Thoracic aorta (tissue), 2 donors: ENCODE measurements around the gene UGT1A8. TPM values are rescaled to one million over a fixed set of nuclear protein-coding genes. Genes with fewer than 3 reads are reported as not detected.

Source experiments
- ATAC-seq: fragments of 150-250 bp; one replicate; pipeline ENCODE4 v1.8.0; 2017; ENCODE audit warnings: low read depth; ENCODE audit not compliant: insufficient number of reproducible peaks, low FRiP score
- DNase-seq: peaks from one replicate; pipeline ENCODE4 v3.0.0-alpha.2; 2020; ENCODE audit warnings: low spot score
- H3K27ac ChIP-seq, 2 donors: fragments of 200-600 bp; sonication (generic); 1 replicate in 1 of 2; 2 replicates in 1 of 2; pipeline ENCODE4 v1.5.1; 2016; ENCODE audit warnings: mild to moderate bottlenecking in 2 of 2, moderate library complexity in 2 of 2
- H3K27me3 ChIP-seq: fragments of 200-600 bp; sonication (generic); replicated peaks from 2 replicates; pipeline ENCODE4 v1.6.0; 2016; ENCODE audit warnings: mild to moderate bottlenecking; ENCODE audit not compliant: insufficient read depth
- H3K36me3 ChIP-seq: fragments of 200-600 bp; sonication (generic); one replicate; pipeline ENCODE4 v1.5.1; 2016
- H3K4me1 ChIP-seq, 2 donors: fragments of 200-600 bp; sonication (generic); 1 replicate in 1 of 2; 2 replicates in 1 of 2; pipeline versions ENCODE4 v1.5.1 to v1.6.0; 2016; ENCODE audit warnings: low read depth in 2 of 2, mild to moderate bottlenecking in 1 of 2; ENCODE audit not compliant: control insufficient read depth in 1 of 2
- H3K4me3 ChIP-seq: fragments of 200-600 bp; sonication (generic); 2 replicates; pipeline ENCODE4 v1.5.1; 2016; ENCODE audit warnings: mild to moderate bottlenecking
- H3K9me3 ChIP-seq: fragments of 200-600 bp; sonication (generic); 2 replicates; pipeline ENCODE4 v1.5.1; 2016
- CTCF ChIP-seq: fragments of 200-600 bp; sonication (generic); IDR thresholded peaks from one replicate; pipeline ENCODE4 v1.5.1; 2019; ENCODE audit warnings: antibody characterized with exemption
- total RNA-seq, 2 donors: library from RNA; depleted of rRNA; stranded (reverse); fragments of >200 nt; gene quantifications; one replicate each; pipeline versions ENCODE4 v1.1.0 to v1.2.3, GENCODE V29; 2016

The UGT1A8 gene
- total RNA-seq, 2 donors from 2014 or later: not detected

- no peak for ATAC-seq
- TF ChIP-seq CTCF: no peak
Observed at GRCh38 chr2:233779722-233780121, 162.3 kb downstream of the UGT1A8 start.

DNA sequence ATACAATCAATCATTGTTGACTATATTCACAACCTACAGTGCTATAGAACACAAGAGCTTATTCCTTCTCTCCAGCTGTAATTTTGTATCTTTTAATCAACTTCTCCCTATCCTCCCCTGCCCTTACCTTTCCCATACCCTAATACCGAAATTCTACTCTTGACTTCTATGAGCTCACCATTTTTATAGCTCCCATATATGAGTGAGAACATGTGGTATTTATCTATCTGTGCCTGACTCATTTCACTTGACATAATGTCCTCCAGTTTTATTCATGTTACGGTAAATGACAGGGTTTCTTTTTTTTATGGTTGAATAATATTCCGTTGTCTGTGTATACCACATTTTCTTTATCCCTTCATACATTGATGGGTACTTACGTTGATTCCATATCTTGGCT lies 163.3 kb downstream of the UGT1A8 start:
- Histone ChIP-seq H3K36me3 (no peaks in the 10 kb centered on the region), H3K27ac (no peak overlapping the region), H3K9me3 (peaks cover 2% of the 10 kb centered on the region), H3K4me1 (no peaks in the 10 kb centered on the region), H3K4me3 (no peak overlapping the region), H3K27me3 (no peaks in the 10 kb centered on the region)
- TF ChIP-seq CTCF: no peak
- ATAC-seq (no peak), DNase-seq (no peak)

More at GRCh38 chr2:233779722-233780121, 162.3 kb downstream of the UGT1A8 start:
- Histone ChIP-seq H3K9me3 (peaks cover 4% of the 10 kb centered on the region), H3K4me3 (no peak overlapping the region), H3K4me1 (no peaks in the 10 kb centered on the region), H3K27me3 (no peaks in the 10 kb centered on the region), H3K36me3 (no peaks in the 10 kb centered on the region), H3K27ac (no peak overlapping the region)
- DNase-seq: no peak

DNA sequence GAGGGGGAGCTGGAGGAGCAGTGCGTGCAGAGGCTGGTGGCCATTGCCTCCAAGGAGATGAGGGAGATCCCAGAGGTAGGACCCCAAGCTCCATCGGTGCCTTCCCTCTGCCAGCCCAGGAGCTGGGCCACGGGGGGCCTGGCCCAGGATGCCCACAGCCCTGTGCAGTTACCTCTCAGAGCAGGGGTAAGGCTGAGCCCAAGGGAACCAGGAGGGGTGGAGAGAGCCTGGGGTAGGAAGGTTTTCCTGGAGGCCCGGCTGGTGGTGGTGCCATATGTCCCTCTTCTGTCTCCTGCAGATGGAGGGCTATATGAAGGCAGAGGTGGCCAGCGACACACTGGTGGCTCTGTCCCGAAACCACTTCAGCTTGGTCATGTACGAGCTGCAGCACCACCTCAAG lies 172.1 kb downstream of the UGT1A8 start:
- no peak for DNase-seq
- H3K36me3 ChIP-seq: no peaks in the 10 kb centered on the region
- no peak overlapping the region for H3K4me3 ChIP-seq
- no peaks in the 10 kb centered on the region for H3K9me3 ChIP-seq
- no peak for TF ChIP-seq CTCF
- ATAC-seq: no peak
- no peaks in the 10 kb centered on the region for H3K4me1 ChIP-seq
- H3K27me3 ChIP-seq: no peaks in the 10 kb centered on the region
- no peak overlapping the region for H3K27ac ChIP-seq

- H3K27me3 ChIP-seq: no peaks in the 10 kb centered on the region
- no peak for TF ChIP-seq CTCF
- H3K9me3 ChIP-seq: no peaks in the 10 kb centered on the region
- no peaks in the 10 kb centered on the region for H3K36me3 ChIP-seq
- H3K27ac ChIP-seq: no peak overlapping the region
- DNase-seq: no peak
- no peak overlapping the region for H3K4me3 ChIP-seq
- ATAC-seq: no peak
- H3K4me1 ChIP-seq: no peaks in the 10 kb centered on the region
Observed at GRCh38 chr2:233791151-233791882, 173.9 kb downstream of the UGT1A8 start.

DNA sequence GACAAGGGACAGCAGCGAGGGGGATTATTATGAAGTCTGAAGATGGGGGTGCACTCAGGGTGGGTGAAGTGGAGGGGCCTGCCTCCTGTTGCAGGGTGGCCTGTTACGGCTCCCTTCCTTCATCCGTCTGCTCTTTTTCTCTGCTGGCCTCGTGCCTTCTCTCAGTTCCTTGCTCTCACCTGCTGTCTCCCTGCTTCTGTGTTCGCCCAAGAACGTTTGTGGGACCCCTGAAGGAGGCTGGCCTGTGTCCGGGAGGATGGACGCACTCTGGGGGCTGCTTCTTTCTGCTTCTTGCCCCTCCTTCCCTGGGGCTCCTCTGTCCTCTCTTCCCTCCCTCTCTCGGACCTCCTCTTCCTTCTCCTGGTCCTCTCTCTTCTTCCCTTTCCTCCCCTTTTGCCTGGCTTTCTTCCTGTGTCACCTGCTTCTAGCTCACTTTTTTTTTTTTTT lies 174.5 kb downstream of the UGT1A8 start:
- H3K36me3 ChIP-seq: no peaks in the 10 kb centered on the region

More for the DNA sequence above, 174.5 kb downstream of the UGT1A8 start:
- H3K4me1 ChIP-seq: no peaks in the 10 kb centered on the region
- no peaks in the 10 kb centered on the region for H3K9me3 ChIP-seq
- ATAC-seq: no peak
- H3K27ac ChIP-seq: no peak overlapping the region
- H3K27me3 ChIP-seq: no peaks in the 10 kb centered on the region
- no peak for DNase-seq
- no peak for TF ChIP-seq CTCF
- no peak overlapping the region for H3K4me3 ChIP-seq
